ENCODE results near the gene MTCH1.

MTCH1 gene

DNA sequence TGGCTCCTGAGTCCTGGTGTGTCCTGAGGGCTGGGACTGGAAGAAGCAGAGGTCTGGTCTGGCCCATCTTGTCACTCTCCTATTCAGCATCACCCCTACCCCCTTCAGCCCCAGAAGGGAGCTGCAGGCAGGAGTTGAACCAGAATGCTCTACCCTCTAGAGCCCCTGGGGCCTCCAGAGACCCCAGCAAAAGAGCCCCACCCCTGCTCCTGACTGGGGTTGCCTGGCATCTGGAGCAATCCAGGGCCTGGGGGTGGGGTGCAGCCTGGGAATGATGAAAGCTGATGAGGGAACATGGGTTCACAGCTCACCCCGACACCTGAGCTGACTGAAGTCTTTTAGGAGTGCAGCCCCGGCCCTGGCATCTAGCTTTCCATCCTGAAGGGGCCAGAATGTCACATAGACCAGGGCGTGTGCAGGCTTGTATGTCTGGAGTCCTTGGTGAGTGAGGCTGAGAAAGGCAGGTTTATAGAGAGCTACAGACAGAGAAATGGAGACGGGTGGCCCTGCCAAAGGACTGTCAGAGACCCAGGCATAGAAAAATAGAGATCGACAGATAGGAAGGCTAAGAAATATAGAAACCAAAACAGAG lies 31.7 kb upstream of the MTCH1 start:
- no peak for DNase-seq

- DNase-seq, result no peak
These were observed 31.0 kb upstream of the MTCH1 start for GRCh38 chr6:37016995-37017394.

DNA sequence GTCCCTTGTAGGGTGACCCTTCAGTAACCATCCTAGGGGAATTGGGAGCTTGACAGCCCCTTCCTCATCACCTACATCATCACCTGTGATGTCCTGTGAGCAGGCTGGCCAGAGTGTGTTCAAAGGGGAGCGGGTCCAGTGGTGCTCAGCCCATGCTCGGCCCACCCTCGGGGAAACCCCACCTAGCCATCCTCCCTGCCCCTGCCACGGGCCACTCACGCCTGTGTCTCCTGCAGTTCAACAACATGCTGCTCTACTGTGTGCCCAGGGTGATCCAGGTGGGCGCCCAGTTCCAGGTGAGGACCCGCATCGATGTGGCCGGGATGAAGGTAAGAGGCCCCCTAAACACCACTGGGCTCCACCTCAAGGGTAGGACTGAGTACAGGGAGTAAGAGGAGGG lies 29.5 kb upstream of the MTCH1 start:
- DNase-seq, result no peak

GRCh38 chr6:37014667-37015066 lies 28.7 kb upstream of the MTCH1 start:
- DNase-seq, result no peak

DNA sequence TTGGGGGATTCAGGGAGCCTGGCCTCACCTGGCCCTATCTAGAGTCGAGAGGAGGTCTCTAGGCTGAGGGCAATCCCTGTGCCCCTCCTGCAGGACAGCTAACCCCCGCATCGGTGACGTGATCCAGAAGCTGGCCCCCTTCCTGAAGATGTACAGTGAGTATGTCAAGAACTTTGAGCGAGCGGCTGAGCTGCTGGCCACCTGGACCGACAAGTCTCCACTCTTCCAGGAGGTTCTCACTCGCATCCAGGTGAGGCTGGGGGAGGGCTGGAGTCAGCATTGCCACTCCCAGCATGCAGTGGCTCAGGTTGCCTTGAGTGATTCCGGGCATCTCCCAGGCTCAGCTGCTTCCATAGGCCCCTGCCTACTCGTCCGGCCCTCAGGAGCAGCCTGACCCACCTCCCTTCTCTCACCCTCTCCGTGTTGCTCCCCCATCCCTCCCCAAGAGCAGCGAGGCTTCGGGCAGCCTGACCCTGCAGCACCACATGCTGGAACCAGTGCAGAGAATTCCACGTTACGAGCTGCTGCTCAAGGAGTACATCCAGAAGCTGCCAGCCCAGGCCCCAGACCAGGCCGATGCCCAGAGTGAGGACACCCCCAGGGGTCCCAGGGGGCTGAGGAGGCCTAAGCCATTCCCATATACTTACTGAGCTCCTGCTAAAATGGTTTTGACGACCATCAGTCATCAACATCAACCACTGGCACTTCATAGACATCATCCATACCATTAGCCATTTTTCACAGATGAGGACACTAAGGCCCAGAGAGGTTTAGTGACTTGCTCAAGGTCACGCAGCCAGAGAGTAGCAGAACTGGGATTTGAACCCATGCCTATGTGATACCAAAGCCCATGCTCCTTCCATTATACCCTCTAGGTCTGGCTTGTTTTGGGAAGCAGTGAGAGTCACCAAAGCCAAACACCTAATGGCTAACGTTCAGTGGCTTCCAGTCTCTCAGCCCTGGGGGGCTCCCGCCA lies 27.8 kb upstream of the MTCH1 start:
- no peak for DNase-seq

- DNase-seq, result no peak
These were observed 25.8 kb upstream of the MTCH1 start for GRCh38 chr6:37011656-37012378.

- no peak for DNase-seq
These were observed 24.5 kb upstream of the MTCH1 start for GRCh38 chr6:37010402-37010892.

DNA sequence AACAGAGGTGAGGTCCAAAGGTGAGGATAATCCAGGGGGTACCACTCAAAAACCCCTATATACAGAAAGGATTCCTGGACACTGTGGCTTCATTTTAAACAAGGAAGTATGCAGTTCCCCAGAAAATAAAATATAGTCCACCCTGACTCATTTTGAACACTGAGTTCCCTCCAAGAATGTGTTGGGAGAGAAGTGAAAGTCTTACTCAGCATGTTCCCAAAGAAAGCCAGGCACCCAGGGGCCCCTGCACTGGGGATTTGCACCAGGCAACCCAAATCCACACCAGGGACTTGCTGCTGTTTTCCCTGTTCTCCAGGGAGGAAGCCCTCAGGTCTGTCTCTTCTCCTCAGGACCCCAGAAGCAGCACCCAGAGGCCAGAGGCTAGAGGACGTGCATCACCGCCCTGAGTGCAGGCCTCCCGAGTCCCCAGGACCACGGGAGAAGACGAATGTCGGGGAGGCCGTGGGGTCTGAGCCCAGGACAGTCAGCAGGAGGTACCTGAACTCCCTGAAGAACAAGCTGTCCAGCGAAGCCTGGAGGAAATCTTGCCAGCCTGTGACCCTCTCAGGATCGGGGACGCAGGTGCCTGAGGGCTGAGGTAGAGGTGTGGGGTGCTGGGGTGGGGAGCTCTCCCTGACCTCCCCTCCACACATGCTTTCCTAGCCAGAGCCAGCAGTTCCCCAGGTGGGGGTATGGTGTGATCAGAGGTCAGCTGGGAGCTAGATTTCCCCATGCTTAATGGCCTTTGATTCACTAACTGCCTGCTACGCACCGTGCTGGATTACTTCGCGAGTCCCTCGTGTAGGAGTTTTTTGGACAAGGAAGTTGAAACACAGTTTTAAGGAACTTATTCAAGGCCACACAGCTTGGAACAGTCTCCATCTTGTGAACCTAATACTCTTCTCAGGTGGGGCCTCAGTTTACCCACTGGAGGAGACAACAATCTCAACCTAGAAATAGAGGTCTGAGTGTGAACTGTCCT lies 22.8 kb upstream of the MTCH1 start:
- DNase-seq, result no peak

DNA sequence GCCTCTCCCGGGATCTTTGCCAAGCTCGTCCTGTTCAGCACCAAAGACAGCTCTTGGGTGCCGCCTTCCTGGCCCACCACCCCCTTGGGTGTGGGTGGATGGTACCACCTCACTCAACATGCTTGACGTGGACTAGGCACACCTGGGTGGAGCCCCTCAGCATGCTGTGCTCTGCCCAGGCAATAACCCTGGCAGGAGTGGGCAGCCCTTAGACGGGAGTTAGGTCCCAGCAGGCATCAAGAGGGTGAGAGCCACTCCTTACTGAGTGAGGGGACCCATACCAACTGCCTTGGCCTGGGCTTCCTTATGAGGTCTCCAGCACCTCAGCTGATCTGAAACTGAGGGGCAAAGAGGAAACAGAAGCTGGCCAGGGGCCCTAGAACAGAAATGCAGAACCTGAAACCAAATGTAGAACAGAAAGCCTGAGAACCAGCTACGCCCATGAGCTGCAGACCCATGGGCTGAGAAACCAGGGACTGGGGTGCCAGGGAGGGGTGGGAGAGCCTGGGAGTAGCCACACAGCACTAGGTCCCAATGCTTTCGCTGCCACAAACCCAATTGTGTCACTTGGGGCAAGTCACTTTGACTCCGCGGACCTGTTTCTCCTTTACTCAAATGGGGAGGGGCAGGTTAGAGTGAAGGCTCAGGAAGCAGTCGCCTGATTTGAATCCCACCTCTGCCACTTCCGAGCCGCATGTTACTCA lies 21.5 kb upstream of the MTCH1 start:
- no peak for DNase-seq

DNA sequence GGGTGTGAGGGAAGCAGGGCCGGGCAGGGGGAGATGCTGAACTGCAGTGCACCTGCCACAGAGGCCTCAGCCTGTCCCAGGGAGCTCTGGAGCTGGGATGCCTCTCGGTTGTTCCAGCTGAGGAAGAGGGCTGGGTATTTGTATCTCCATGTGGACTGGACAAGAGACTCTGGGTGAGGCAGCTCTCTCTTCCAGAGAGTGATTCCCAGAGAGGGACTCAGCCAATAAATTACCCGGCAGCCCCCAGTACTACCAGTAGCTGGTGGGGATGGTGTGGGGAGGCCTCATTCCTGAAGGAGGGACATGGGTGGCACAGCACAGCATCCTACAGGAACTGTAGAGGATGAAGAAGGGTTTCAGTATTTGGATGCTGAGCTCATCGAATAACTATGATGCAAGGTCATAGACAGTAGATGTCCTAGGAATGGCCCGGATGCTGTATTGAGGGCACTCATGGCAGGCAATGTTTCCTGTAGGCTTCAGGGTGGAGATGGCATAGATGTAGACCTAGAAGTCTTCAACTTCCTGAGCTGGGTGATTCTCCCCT lies 20.9 kb upstream of the MTCH1 start:
- no peak for DNase-seq

DNA sequence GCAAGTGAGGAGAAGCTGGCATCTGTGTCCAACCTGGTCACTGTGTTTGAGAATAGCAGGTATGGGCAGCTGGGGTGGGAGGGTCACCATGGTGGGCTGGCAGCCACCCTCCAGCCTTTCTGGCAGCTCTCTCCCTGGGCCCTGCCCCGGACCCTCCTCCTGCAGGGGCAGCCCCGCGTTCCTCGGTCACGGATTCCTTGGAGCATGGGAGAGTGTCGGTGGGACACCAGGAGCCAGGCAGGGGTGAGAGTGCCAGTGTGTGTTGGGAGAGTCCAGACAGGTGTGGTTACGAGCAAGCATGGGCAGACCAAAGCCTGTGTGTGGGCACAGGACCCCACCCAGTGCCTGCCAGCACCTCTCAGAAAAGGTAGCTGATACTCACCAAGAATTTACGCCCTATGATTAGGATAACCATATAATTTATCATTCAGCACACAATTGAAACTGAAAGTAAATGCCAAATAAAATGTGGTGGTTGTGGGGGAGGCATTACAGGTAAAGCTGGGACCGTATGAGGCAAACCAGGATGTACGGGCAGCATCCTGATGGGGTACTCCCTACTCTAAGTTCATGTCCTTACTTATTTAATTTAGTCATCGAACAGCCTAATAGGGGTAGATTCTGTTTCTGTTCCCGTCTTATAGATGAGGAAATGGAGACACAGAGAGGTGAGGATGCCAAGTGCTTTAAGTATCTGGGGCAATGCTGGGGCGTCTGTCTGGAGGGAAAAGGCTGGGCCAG lies 20.0 kb upstream of the MTCH1 start:
- DNase-seq, result no peak

DNA sequence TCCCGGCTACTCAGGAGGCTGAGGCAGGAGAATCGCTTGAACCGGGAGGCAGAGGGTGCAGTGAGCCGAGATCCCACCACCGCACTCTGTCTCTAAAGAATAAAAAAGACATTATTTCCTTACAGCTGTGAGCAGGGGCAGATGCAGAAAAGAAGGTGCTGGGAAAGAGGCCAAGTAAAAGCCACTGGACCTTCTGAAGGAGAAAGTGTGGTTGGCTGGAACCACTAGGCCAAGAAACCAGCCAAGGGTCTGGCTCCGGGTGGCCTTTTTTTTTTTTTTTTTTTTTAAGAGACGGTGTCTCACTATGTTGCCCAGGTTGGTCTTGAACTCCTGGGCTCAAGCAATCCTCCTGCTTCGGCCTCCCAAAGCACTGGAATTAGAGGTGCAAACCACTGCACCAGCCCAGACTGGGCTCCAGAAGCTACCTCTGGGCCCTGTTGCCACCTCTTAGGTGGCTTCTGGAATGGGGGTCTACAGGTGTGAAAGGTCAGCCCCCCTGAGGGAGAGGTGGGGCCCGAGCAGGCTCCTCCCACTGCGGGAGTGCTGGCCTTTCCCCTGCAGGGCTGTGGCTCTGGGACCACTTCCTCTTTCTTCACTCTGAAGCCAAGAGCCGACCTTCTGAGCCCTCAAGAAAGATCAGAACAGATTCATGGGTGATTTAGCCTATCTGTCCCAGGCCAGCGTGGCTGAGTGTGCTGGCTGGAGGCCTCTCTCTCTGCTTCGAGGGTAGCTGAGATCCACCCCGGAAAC lies 19.2 kb upstream of the MTCH1 start, which contains the start of gene FGD2:
TSS of gene FGD2 (plus strand) at position 595 of the 750 bp plus-strand sequence. CDS start 163 bp downstream, outside the sequence.
- no peak for DNase-seq

GRCh38 chr6:37004044-37004980 lies 18.3 kb upstream of the MTCH1 start:
- DNase-seq, result no peak

DNA sequence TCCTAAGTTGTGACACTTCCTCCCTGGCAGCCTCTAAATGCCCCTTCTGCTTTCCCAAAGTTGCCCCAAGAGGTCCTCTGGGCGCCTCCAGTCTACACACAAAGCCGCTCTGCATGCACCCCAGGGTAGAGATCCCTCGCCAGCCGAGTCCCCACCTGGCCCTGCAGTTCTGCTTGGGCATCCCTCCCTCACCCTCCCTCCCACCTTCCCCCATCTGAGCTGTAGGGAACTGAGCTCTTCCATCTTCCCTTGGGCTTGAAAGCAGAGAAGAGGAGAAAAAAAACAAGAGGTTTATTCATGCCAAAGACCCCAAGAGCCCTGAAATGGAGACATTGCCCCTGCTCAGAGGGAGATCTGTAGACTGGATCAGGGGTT lies 13.7 kb upstream of the MTCH1 start:
- DNase-seq, result no peak

- no peak for DNase-seq
These were observed 13.2 kb upstream of the MTCH1 start for GRCh38 chr6:36999061-36999750.

GRCh38 chr6:36998723-36999038 lies 12.7 kb upstream of the MTCH1 start:
- no peak for DNase-seq

- DNase-seq, result no peak
These were observed 12.1 kb upstream of the MTCH1 start for GRCh38 chr6:36997811-36998722.
